ENCODE data around the gene TNNT1.

TNNT1 gene

GRCh38 chr19:55141696-55142095, 7.3 kb downstream of the TNNT1 start:
- no peak for DNase-seq (ENCODE audit: low read depth)

- no peak for DNase-seq (ENCODE audit: low read depth)
Observed at GRCh38 chr19:55137915-55138314, 11.1 kb downstream of the TNNT1 start.

- DNase-seq (ENCODE audit: low read depth): no peak
Observed at GRCh38 chr19:55136399-55137102, 12.5 kb downstream of the TNNT1 start.

GRCh38 chr19:55134736-55135135, 14.3 kb downstream of the TNNT1 start:
- DNase-seq (ENCODE audit: low read depth): no peak

GRCh38 chr19:55133639-55134444, 15.2 kb downstream of the TNNT1 start:
- DNase-seq (ENCODE audit: low read depth): no peak

GRCh38 chr19:55132453-55133129, 16.4 kb downstream of the TNNT1 start:
- no peak for DNase-seq (ENCODE audit: low read depth)

DNA sequence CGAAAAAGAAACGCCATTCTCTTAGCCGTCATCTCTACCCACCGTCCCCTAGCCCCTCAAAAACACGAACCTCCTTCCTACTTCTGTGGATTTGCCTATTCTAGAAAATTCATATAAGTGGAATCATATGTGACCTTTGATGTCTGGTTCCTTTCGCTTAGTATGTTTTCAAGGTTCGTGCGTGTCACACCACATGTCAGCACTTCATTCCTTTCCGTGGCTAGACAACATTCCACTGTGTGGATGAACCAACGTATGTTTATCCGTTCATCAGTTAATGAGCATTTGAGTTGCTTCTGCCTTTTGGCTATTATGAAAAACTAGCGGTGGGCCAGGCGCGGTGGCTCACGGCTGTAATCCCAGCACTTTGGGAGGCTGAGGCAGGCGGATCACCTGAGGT, 17.6 kb downstream of the TNNT1 start:
- no peak for DNase-seq (ENCODE audit: low read depth)

DNA sequence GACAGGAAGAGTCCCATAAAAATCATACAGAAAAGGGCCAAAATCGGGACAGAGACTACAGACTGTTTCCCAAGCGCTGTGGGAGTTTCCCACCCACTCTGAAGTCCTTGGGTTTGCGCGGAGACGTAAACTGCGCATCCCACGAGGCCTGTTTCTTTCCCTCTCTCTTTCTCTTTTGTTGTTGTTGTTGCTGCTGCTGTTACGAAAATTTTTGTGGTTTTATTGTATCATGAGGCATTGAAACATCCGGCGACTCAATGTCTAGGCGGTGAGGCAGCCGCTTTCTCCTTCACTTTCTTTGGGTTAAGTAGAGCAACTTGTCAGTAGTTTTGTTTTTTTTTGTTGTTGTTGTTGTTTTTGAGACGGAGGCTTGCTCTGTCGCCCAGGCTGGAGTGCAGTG, 30.0 kb downstream of the TNNT1 start:
- DNase-seq (ENCODE audit: low read depth): no peak

- no peak for DNase-seq (ENCODE audit: low read depth)
Observed at GRCh38 chr19:55118401-55118991, 30.5 kb downstream of the TNNT1 start.

DNA sequence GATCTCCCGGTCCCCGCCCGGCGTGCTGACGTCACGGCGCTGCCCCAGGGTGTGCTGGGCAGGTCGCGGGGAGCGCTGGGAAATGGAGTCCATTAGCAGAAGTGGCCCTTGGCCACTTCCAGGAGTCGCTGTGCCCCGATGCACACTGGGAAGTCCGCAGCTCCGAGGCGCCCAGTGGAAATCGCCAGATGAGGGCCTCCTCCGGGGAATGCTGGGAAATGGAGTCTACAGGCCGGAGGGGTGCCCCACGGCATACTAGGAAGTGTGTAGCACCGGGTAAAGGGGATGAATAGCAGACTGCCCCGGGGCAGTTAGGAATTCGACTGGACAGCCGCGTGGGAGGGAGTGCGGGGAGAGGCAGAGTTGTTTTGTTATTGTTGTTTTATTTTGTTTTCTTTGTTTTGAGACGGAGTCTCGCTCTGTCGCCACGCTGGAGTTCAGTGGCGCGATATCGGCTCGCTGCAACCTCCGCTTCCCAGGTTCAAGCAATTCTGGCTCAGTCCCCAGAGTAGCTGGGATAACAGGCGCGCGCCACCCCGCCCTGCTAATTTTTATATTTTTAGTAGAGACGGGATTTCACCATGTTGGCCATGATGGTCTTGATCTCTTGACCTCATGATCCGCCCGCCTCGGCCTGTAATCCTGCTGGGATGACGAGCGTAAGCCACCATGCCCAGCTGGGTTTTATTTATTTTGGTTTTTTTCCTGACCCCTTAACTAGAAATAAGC, 31.2 kb downstream of the TNNT1 start:
- peak; percentile 97 for DNase-seq (ENCODE audit: low read depth)

DNA sequence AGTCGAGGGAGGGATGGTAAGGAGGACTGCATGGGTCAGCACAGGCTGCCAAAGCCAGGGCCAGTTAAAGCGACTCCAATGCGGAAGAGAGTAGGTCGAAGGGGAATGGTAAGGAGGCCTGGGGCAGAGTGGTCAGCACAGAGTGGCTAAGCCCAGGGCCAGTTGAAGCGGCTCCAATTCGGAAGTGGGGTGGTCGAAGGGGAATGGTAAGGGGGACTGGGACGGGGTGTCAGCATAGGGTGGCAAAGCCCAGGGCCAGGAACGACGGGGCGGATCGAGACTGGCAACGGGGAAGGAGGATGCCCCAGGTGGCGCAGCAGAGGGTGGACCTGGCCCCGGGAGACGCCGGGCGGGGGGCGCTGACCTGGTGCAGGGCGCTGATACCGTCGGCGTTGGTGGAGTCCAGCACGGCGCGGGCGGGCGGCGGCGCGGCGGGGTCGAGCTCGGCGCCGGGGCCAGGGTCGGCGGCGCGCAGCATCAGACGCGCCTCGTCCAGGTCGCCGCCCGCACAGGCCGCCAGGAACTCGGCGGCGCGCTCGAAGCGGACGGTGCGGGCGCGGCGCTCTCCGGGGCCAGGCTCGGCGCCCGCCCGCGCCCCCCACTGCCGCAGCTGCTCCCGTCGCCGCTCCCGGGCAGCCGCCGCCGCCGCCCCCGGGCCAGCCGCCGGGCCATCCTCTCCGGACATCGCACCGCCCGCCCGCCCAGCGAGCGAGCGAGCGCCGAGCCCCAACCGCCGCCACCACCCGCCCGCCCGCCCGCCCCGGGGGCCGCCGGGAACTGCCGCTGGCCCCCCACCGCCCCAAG, 31.9 kb downstream of the TNNT1 start, which contains the start of gene PPP1R12C:
TSS of gene PPP1R12C (minus strand) at position 779 of the 804 bp plus-strand sequence. CDS start at position 685, 94 bp downstream.
- DNase-seq (ENCODE audit: low read depth): no peak

GRCh38 chr19:55116232-55116858, 32.7 kb downstream of the TNNT1 start:
- peak; percentile 23 for DNase-seq (ENCODE audit: low read depth)

DNA sequence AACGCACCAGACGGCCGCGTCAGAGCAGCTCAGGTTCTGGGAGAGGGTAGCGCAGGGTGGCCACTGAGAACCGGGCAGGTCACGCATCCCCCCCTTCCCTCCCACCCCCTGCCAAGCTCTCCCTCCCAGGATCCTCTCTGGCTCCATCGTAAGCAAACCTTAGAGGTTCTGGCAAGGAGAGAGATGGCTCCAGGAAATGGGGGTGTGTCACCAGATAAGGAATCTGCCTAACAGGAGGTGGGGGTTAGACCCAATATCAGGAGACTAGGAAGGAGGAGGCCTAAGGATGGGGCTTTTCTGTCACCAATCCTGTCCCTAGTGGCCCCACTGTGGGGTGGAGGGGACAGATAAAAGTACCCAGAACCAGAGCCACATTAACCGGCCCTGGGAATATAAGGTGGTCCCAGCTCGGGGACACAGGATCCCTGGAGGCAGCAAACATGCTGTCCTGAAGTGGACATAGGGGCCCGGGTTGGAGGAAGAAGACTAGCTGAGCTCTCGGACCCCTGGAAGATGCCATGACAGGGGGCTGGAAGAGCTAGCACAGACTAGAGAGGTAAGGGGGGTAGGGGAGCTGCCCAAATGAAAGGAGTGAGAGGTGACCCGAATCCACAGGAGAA, 33.5 kb downstream of the TNNT1 start:
- DNase-seq (ENCODE audit: low read depth): no peak

GRCh38 chr19:55114566-55115145, 34.4 kb downstream of the TNNT1 start:
- DNase-seq (ENCODE audit: low read depth): no peak

DNA sequence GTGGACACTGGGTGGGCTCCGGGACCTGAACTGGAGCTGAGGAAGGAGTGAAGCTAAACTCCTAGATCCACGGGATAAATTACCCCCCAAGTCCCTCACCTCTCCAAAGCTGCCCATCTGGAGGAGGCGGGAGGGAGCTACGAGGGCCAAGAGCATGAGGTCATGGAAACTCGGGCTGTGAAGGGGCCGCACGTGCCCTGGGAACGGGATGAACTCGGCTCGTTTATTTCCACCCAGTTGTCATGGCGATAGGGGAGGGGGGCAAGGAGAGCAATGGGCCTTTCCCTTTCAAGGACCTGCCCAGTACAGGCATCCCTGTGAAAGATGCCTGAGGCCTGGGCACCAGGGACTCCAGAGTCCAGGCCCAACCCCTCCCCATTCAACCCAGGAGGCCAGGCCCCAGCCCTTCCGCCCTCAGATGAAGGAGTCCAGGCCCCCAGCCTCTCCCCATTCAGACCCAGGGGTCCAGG, 35.4 kb downstream of the TNNT1 start:
- no peak for DNase-seq (ENCODE audit: low read depth)

DNA sequence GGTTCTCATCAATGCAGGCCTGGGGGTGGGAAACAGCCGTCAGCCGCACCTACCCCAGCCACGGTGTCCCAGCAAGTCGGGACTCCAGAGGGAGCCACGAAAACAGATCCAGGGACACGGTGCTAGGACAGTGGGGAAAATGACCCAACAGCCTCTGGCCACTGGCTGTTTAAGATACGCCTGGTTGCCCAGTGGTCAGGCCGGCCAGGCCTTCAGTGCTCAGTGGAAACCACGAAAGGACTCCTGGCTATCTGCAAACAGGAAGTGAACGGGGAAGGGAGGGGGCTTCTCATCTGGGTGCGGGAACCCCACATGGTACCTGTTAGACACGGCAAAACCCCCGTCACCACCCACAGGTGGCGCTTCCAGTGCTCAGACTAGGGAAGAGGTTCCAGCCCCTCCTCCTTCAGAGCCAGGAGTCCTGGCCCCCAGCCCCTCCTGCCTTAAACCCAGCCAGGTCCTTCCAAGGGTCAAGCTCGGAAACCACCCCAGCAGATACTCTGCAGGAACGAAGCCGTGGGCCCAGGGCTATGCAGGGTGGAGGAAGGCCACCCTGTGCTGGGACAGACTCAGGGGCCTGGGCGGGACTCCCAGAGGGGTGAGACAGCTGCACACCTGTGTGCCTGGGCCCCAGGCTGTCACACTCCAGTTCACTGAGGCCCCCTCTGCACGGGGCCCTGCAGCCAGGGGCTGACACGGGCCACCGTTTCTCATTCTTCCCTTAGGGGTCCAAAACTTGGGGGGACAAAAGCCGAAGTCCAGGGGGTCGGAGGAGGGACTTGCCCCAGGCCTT, 36.0 kb downstream of the TNNT1 start:
- no peak for DNase-seq (ENCODE audit: low read depth)

- DNase-seq (ENCODE audit: low read depth): no peak
Observed at GRCh38 chr19:55112246-55112776, 36.7 kb downstream of the TNNT1 start.

GRCh38 chr19:55111238-55111831, 37.7 kb downstream of the TNNT1 start:
- DNase-seq (ENCODE audit: low read depth): no peak
